WTC11 (cell line): ENCODE measurements around the gene KMT2D. TPM values are rescaled to one million over a fixed set of nuclear protein-coding genes. Genes with fewer than 3 reads are reported as not detected.

Source experiments
- ATAC-seq: fragments of 200-7000 bp; cut with Tn5 transposase; 2 replicates; pipeline ENCODE4 v1.10.0; 2021; ENCODE audit warnings: mild to moderate bottlenecking, moderate library complexity
- CTCF ChIA-PET: fragments of 300-600 bp; sonication (Branson Sonifier 250); formaldehyde crosslinking; loops from one replicate; lab custom pipeline; 2021; ENCODE audit warnings: antibody characterized with exemption; lab: Charles Lee
- POLR2A ChIA-PET: fragments of 350-600 bp; sonication (Branson Sonifier 250); formaldehyde crosslinking; loops from one replicate; lab custom pipeline; 2021; ENCODE audit warnings: antibody characterized with exemption; lab: Charles Lee
- DNase-seq: peaks from one replicate; pipeline ENCODE4 v3.0.0; 2021; ENCODE audit warnings: low spot score
- H3K27ac Mint-ChIP-seq: 2 replicates; pipeline ENCODE4 v1.8.0; 2021; ENCODE audit warnings: mixed read lengths
- H3K27me3 Mint-ChIP-seq: 2 replicates; pipeline ENCODE4 v1.8.0; 2021; ENCODE audit warnings: low read depth, mild to moderate bottlenecking, moderate library complexity, mixed read lengths
- H3K36me3 Mint-ChIP-seq: 2 replicates; pipeline ENCODE4 v1.8.0; 2021; ENCODE audit warnings: mixed read lengths
- H3K4me1 Mint-ChIP-seq: 2 replicates; pipeline ENCODE4 v1.8.0; 2022; ENCODE audit warnings: mixed read lengths
- H3K4me3 Mint-ChIP-seq: 2 replicates; pipeline ENCODE4 v1.8.0; 2021; ENCODE audit warnings: mild to moderate bottlenecking, moderate library complexity, mixed read lengths
- H3K9me3 Mint-ChIP-seq: 2 replicates; pipeline ENCODE4 v1.8.0; 2021; ENCODE audit warnings: mixed read lengths
- ATF1 ChIP-seq: sonication (generic); formaldehyde crosslinking; IDR thresholded peaks from 2 replicates; pipeline ENCODE4 v1.8.1; 2023; ENCODE audit warnings: mild to moderate bottlenecking, moderate library complexity, missing genetic modification reagents
- CREM ChIP-seq: sonication (generic); formaldehyde crosslinking; IDR thresholded peaks from 2 replicates; pipeline ENCODE4 v1.8.1; 2022; ENCODE audit warnings: mild to moderate bottlenecking, missing genetic modification reagents, moderate library complexity
- EMX1 ChIP-seq: fragments of 250-450 bp; sonication (Bioruptor Pico); IDR thresholded peaks from 2 replicates; pipeline ENCODE4 v1.8.0; 2021; ENCODE audit warnings: mild to moderate bottlenecking
- FOXP1 ChIP-seq: sonication (generic); formaldehyde crosslinking; IDR thresholded peaks from 2 replicates; pipeline ENCODE4 v1.8.0; 2022; ENCODE audit warnings: missing genetic modification reagents, mild to moderate bottlenecking, moderate library complexity, borderline replicate concordance
- GABPB1 ChIP-seq: sonication (generic); formaldehyde crosslinking; IDR thresholded peaks from 2 replicates; pipeline ENCODE4 v1.8.1; 2023; ENCODE audit warnings: mild to moderate bottlenecking, missing genetic modification reagents
- GRHL2 ChIP-seq: fragments of 250-450 bp; sonication (Bioruptor Pico); IDR thresholded peaks from 2 replicates; pipeline ENCODE4 v1.8.0; 2022; ENCODE audit warnings: mild to moderate bottlenecking, moderate library complexity; ENCODE audit not compliant: insufficient replicate concordance, severe bottlenecking
- HMGA2 ChIP-seq: fragments of 250-450 bp; sonication (Bioruptor Pico); IDR thresholded peaks from 2 replicates; pipeline ENCODE4 v1.4.0; 2021; ENCODE audit warnings: mild to moderate bottlenecking, moderate library complexity
- IRF2 ChIP-seq: sonication (generic); formaldehyde crosslinking; IDR thresholded peaks from 2 replicates; pipeline ENCODE4 v1.8.0; 2022; ENCODE audit warnings: low read depth, missing genetic modification reagents, borderline replicate concordance
- MXD4 ChIP-seq: fragments of 250-450 bp; sonication (Bioruptor Pico); IDR thresholded peaks from 2 replicates; pipeline ENCODE4 v1.8.0; 2021; ENCODE audit warnings: mild to moderate bottlenecking, moderate library complexity, borderline replicate concordance
- MYBL2 ChIP-seq: sonication (generic); formaldehyde crosslinking; IDR thresholded peaks from 2 replicates; pipeline ENCODE4 v1.8.1; 2023; ENCODE audit warnings: mild to moderate bottlenecking, moderate library complexity, missing genetic modification reagents
- RELA ChIP-seq: sonication (generic); formaldehyde crosslinking; IDR thresholded peaks from 2 replicates; pipeline ENCODE4 v1.8.1; 2022; ENCODE audit warnings: missing genetic modification reagents, mild to moderate bottlenecking, borderline replicate concordance
- SMAD3 ChIP-seq: sonication (generic); formaldehyde crosslinking; IDR thresholded peaks from 2 replicates; pipeline ENCODE4 v1.8.0; 2022; ENCODE audit warnings: missing genetic modification reagents, mild to moderate bottlenecking, borderline replicate concordance
- ZNF138 ChIP-seq: sonication (generic); formaldehyde crosslinking; conservative IDR thresholded peaks from 2 replicates; pipeline ENCODE4 v1.8.1; 2022; ENCODE audit warnings: mild to moderate bottlenecking, moderate library complexity, missing genetic modification reagents
- ZNF263 ChIP-seq: sonication (generic); formaldehyde crosslinking; IDR thresholded peaks from 2 replicates; pipeline ENCODE4 v1.8.1; 2022; ENCODE audit warnings: low read depth, mild to moderate bottlenecking, moderate library complexity, missing genetic modification reagents
- total RNA-seq: library from RNA; stranded (reverse); gene quantifications from 3 replicates; pipeline ENCODE4 v1.2.3, GENCODE V29; 2021
- TF ChIP-seq, protein P1 (sequence below): sonication (generic); formaldehyde crosslinking; IDR thresholded peaks from 2 replicates; pipeline ENCODE4 v1.8.0; 2022; ENCODE audit warnings: missing genetic modification reagents
- TF ChIP-seq, protein P2 (sequence below): sonication (generic); formaldehyde crosslinking; conservative IDR thresholded peaks from 2 replicates; pipeline ENCODE4 v1.8.1; 2023; ENCODE audit warnings: mild to moderate bottlenecking, low read depth, missing genetic modification reagents, moderate library complexity
- TF ChIP-seq, protein P3 (sequence below): sonication (generic); formaldehyde crosslinking; IDR thresholded peaks from 2 replicates; pipeline ENCODE4 v1.8.0; 2023; ENCODE audit warnings: mild to moderate bottlenecking, missing genetic modification reagents
- TF ChIP-seq, protein P4 (sequence below): fragments of 200-600 bp; IDR thresholded peaks from 2 replicates; pipeline ENCODE4 v1.8.0; 2022; ENCODE audit warnings: antibody characterized with exemption
- TF ChIP-seq, protein P5 (sequence below): sonication (generic); formaldehyde crosslinking; IDR thresholded peaks from 2 replicates; pipeline ENCODE4 v1.8.1; 2022; ENCODE audit warnings: low read depth, missing genetic modification reagents, borderline replicate concordance
- TF ChIP-seq, protein P6 (sequence below): sonication (generic); formaldehyde crosslinking; IDR thresholded peaks from 2 replicates; pipeline ENCODE4 v1.8.0; 2023; ENCODE audit warnings: missing genetic modification reagents

KMT2D gene
- total RNA-seq, 1 experiment from 2014 or later: 101 TPM

DNA sequence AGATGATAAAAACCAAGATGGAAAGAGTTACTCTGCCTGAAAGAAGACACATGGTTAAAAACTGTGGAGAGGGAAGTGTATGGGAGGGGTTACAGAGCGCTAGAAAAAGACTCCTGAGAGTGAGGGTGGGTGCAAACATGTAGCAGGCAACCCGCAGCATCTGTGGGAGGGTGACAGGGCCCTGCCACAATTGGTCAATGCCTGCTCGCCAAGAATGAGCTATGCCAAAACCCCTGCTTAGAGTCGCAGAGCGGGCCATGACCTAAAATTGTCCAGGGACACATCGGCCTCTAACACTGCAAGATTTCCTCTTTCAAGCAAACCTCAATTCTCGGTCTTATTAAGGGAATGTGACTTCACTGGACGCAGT is 42.7 kb downstream of the KMT2D start (continued):
- TF ChIP-seq, protein P1, sequence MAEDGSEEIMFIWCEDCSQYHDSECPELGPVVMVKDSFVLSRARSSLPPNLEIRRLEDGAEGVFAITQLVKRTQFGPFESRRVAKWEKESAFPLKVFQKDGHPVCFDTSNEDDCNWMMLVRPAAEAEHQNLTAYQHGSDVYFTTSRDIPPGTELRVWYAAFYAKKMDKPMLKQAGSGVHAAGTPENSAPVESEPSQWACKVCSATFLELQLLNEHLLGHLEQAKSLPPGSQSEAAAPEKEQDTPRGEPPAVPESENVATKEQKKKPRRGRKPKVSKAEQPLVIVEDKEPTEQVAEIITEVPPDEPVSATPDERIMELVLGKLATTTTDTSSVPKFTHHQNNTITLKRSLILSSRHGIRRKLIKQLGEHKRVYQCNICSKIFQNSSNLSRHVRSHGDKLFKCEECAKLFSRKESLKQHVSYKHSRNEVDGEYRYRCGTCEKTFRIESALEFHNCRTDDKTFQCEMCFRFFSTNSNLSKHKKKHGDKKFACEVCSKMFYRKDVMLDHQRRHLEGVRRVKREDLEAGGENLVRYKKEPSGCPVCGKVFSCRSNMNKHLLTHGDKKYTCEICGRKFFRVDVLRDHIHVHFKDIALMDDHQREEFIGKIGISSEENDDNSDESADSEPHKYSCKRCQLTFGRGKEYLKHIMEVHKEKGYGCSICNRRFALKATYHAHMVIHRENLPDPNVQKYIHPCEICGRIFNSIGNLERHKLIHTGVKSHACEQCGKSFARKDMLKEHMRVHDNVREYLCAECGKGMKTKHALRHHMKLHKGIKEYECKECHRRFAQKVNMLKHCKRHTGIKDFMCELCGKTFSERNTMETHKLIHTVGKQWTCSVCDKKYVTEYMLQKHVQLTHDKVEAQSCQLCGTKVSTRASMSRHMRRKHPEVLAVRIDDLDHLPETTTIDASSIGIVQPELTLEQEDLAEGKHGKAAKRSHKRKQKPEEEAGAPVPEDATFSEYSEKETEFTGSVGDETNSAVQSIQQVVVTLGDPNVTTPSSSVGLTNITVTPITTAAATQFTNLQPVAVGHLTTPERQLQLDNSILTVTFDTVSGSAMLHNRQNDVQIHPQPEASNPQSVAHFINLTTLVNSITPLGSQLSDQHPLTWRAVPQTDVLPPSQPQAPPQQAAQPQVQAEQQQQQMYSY (CRISPR knock-in tag): no peak
- TF ChIP-seq MYBL2 (CRISPR knock-in tag) (no peak), ATF1 (CRISPR knock-in tag) (no peak)

DNA sequence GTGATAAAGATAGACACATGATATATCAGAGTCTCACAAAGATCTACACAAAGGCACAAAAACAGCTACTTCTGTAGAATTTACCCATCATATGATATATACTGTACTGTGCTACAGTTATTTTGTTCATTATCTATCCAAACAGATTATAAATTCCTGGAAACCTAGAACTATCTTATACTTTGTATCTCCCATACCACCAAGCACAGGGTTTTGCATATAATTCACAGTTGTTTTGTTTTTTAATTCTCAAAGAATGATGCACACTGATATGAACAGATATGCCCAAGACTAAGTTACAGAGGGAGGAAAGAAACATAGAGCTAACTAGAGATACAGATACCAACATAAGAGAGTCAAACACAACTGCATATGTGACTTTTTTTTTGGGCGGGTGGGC is 45.4 kb downstream of the KMT2D start:
- Mint-ChIP-seq H3K4me1 (peaks cover 16% of the 10 kb centered on the region), H3K36me3 (peaks cover 3% of the 10 kb centered on the region; the same call in 1 of the 2 replicates), H3K27me3 (peaks cover 6% of the 10 kb centered on the region), H3K27ac (no peak overlapping the region), H3K9me3 (no peaks in the 10 kb centered on the region), H3K4me3 (no peak overlapping the region)
- ChIA-PET POLR2A (interaction anchor here (1.0 kb wide), 1 partner anchor 45 kb away, joined by 3 read pairs; no protein-coding TSS in a partner anchor), CTCF (interaction anchor here (1.2 to 3.5 kb wide), 5 partner anchors 17 to 73 kb away, joined by 4 to 60 read pairs (median 12); partner anchors contain the start of gene DDN)
- DNase-seq (no peak), ATAC-seq (no peak)
- TF ChIP-seq FOXP1 (CRISPR knock-in tag): no peak
- no peak for TF ChIP-seq ATF1 (CRISPR knock-in tag)
- TF ChIP-seq, protein P2, sequence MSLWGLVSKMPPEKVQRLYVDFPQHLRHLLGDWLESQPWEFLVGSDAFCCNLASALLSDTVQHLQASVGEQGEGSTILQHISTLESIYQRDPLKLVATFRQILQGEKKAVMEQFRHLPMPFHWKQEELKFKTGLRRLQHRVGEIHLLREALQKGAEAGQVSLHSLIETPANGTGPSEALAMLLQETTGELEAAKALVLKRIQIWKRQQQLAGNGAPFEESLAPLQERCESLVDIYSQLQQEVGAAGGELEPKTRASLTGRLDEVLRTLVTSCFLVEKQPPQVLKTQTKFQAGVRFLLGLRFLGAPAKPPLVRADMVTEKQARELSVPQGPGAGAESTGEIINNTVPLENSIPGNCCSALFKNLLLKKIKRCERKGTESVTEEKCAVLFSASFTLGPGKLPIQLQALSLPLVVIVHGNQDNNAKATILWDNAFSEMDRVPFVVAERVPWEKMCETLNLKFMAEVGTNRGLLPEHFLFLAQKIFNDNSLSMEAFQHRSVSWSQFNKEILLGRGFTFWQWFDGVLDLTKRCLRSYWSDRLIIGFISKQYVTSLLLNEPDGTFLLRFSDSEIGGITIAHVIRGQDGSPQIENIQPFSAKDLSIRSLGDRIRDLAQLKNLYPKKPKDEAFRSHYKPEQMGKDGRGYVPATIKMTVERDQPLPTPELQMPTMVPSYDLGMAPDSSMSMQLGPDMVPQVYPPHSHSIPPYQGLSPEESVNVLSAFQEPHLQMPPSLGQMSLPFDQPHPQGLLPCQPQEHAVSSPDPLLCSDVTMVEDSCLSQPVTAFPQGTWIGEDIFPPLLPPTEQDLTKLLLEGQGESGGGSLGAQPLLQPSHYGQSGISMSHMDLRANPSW (CRISPR knock-in tag): no peak
- TF ChIP-seq, protein P3, sequence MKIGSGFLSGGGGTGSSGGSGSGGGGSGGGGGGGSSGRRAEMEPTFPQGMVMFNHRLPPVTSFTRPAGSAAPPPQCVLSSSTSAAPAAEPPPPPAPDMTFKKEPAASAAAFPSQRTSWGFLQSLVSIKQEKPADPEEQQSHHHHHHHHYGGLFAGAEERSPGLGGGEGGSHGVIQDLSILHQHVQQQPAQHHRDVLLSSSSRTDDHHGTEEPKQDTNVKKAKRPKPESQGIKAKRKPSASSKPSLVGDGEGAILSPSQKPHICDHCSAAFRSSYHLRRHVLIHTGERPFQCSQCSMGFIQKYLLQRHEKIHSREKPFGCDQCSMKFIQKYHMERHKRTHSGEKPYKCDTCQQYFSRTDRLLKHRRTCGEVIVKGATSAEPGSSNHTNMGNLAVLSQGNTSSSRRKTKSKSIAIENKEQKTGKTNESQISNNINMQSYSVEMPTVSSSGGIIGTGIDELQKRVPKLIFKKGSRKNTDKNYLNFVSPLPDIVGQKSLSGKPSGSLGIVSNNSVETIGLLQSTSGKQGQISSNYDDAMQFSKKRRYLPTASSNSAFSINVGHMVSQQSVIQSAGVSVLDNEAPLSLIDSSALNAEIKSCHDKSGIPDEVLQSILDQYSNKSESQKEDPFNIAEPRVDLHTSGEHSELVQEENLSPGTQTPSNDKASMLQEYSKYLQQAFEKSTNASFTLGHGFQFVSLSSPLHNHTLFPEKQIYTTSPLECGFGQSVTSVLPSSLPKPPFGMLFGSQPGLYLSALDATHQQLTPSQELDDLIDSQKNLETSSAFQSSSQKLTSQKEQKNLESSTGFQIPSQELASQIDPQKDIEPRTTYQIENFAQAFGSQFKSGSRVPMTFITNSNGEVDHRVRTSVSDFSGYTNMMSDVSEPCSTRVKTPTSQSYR (CRISPR knock-in tag): no peak
- TF ChIP-seq, protein P4, sequence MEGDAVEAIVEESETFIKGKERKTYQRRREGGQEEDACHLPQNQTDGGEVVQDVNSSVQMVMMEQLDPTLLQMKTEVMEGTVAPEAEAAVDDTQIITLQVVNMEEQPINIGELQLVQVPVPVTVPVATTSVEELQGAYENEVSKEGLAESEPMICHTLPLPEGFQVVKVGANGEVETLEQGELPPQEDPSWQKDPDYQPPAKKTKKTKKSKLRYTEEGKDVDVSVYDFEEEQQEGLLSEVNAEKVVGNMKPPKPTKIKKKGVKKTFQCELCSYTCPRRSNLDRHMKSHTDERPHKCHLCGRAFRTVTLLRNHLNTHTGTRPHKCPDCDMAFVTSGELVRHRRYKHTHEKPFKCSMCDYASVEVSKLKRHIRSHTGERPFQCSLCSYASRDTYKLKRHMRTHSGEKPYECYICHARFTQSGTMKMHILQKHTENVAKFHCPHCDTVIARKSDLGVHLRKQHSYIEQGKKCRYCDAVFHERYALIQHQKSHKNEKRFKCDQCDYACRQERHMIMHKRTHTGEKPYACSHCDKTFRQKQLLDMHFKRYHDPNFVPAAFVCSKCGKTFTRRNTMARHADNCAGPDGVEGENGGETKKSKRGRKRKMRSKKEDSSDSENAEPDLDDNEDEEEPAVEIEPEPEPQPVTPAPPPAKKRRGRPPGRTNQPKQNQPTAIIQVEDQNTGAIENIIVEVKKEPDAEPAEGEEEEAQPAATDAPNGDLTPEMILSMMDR: no peak
- TF ChIP-seq, protein P5, sequence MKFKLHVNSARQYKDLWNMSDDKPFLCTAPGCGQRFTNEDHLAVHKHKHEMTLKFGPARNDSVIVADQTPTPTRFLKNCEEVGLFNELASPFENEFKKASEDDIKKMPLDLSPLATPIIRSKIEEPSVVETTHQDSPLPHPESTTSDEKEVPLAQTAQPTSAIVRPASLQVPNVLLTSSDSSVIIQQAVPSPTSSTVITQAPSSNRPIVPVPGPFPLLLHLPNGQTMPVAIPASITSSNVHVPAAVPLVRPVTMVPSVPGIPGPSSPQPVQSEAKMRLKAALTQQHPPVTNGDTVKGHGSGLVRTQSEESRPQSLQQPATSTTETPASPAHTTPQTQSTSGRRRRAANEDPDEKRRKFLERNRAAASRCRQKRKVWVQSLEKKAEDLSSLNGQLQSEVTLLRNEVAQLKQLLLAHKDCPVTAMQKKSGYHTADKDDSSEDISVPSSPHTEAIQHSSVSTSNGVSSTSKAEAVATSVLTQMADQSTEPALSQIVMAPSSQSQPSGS (CRISPR knock-in tag): no peak

DNA sequence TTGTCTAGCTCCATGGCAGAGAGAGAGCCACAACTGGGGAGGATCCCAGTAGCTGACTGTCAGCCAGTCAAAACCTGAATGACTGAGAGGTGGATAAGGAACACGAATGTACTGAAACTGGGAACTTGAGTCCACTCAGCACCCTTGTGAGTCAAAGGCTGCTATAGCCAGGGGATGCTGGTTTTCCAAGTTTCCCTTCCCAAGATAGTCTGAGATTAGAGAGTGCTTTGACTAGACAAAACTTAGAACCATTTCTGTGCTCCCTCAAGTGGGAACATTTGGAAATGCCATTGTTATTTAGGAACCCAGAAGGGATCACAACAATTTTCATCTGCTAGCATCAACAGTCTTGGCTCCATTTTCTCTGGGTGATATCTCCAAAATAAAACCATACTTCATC is 46.0 kb downstream of the KMT2D start:
- POLR2A ChIA-PET: interaction anchor here (0.6 to 1.0 kb wide), 3 partner anchors 18 to 243 kb away, joined by 3 read pairs; no protein-coding TSS in a partner anchor
- H3K4me1 Mint-ChIP-seq: peaks cover 12% of the 10 kb centered on the region
- ATAC-seq (no peak), DNase-seq (no peak)
- H3K4me3 Mint-ChIP-seq: no peak overlapping the region
- peaks cover 3% of the 10 kb centered on the region; the same call in 1 of the 2 replicates for H3K36me3 Mint-ChIP-seq
- H3K27ac Mint-ChIP-seq: no peak overlapping the region
- no peaks in the 10 kb centered on the region for H3K9me3 Mint-ChIP-seq
- peaks cover 6% of the 10 kb centered on the region for H3K27me3 Mint-ChIP-seq
- CTCF ChIA-PET: interaction anchor here (1.0 to 2.5 kb wide), 6 partner anchors 17 to 74 kb away, joined by 3 to 25 read pairs (median 5); no protein-coding TSS in a partner anchor
- TF ChIP-seq ATF1 (CRISPR knock-in tag) (no peak), IRF2 (CRISPR knock-in tag) (no peak), RELA (CRISPR knock-in tag) (no peak), HMGA2 (CRISPR knock-in tag) (no peak), ZNF263 (no peak), ZNF138 (no peak), EMX1 (CRISPR knock-in tag) (no peak), SMAD3 (CRISPR knock-in tag) (no peak), GRHL2 (CRISPR knock-in tag) (no peak), CREM (CRISPR knock-in tag) (no peak), GABPB1 (no peak), MXD4 (CRISPR knock-in tag) (no peak)
- TF ChIP-seq, protein P6, sequence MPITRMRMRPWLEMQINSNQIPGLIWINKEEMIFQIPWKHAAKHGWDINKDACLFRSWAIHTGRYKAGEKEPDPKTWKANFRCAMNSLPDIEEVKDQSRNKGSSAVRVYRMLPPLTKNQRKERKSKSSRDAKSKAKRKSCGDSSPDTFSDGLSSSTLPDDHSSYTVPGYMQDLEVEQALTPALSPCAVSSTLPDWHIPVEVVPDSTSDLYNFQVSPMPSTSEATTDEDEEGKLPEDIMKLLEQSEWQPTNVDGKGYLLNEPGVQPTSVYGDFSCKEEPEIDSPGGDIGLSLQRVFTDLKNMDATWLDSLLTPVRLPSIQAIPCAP: no peak
